Measurements from ENCODE around the gene SHANK2.

Gene SHANK2

DNA sequence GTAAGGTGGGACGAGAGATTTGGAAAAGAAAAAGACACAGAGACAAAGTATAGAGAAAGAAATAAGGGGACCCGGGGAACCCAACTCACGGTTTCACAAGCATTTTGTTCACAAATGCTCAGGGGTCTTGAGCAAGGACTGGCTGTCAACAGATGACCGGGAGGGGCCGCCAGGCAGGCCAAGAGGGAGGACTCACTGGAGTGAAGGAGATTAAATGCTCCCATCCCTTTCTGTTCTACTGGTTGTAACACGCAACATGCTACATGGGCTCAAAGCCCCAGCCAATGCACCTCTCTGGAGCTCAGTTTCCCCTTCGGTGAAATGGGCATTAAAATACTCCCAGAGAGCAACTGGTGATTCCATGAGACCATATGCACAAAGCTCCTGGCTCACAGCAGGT lies 13.4 kb downstream of the SHANK2 start:
- TF ChIP-seq, protein P1, sequence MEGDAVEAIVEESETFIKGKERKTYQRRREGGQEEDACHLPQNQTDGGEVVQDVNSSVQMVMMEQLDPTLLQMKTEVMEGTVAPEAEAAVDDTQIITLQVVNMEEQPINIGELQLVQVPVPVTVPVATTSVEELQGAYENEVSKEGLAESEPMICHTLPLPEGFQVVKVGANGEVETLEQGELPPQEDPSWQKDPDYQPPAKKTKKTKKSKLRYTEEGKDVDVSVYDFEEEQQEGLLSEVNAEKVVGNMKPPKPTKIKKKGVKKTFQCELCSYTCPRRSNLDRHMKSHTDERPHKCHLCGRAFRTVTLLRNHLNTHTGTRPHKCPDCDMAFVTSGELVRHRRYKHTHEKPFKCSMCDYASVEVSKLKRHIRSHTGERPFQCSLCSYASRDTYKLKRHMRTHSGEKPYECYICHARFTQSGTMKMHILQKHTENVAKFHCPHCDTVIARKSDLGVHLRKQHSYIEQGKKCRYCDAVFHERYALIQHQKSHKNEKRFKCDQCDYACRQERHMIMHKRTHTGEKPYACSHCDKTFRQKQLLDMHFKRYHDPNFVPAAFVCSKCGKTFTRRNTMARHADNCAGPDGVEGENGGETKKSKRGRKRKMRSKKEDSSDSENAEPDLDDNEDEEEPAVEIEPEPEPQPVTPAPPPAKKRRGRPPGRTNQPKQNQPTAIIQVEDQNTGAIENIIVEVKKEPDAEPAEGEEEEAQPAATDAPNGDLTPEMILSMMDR (conservative IDR thresholded peaks at IDR 0.05; ENCODE audit: low read length), result no peak
- no peak for TF ChIP-seq EZH2phosphoT487 (IDR thresholded peaks at IDR 0.05; ENCODE audit: borderline replicate concordance)
- H3K4me3 ChIP-seq (ENCODE audit: low read length, poor library complexity, severe bottlenecking), result no peak overlapping the region
- no peaks in the 10 kb centered on the region for H3K9me2 ChIP-seq (replicated peaks; ENCODE audit: low read depth, low read length)
- H3K79me2 ChIP-seq (ENCODE audit: insufficient read depth, low read length), result no peaks in the 10 kb centered on the region
- no peaks in the 10 kb centered on the region for H3F3A ChIP-seq (ENCODE audit: low read depth)
- H3K27me3 ChIP-seq (ENCODE audit: insufficient read depth, low read length, poor library complexity, severe bottlenecking), result no peaks in the 10 kb centered on the region
- peaks cover 14% of the 10 kb centered on the region; the same call in 1 of the 2 replicates for H3K9me3 ChIP-seq (ENCODE audit: insufficient read depth, low read depth, low read length)
- no peak overlapping the region for H2AFZ ChIP-seq (ENCODE audit: low read length)
- no peak overlapping the region for H3K9ac ChIP-seq (ENCODE audit: low read depth, low read length, poor library complexity, severe bottlenecking)
- no peaks in the 10 kb centered on the region for H4K20me1 ChIP-seq (ENCODE audit: insufficient read depth, low read length, poor library complexity, severe bottlenecking)
- H3K4me2 ChIP-seq (ENCODE audit: low read depth, low read length, poor library complexity, severe bottlenecking), result no peak overlapping the region
- no peaks in the 10 kb centered on the region for H3K36me3 ChIP-seq (ENCODE audit: insufficient read depth, low read length)
- H3K4me1 ChIP-seq (ENCODE audit: insufficient read depth, low read length, poor library complexity, severe bottlenecking), result no peaks in the 10 kb centered on the region

- no peaks in the 10 kb centered on the region for H3K9me2 ChIP-seq (replicated peaks; ENCODE audit: low read depth, low read length)
- H3F3A ChIP-seq (ENCODE audit: low read depth), result no peaks in the 10 kb centered on the region
- TF ChIP-seq, protein P1 (conservative IDR thresholded peaks at IDR 0.05; ENCODE audit: low read length), result no peak
- no peak for TF ChIP-seq EZH2phosphoT487 (IDR thresholded peaks at IDR 0.05; ENCODE audit: borderline replicate concordance)
- peaks cover 14% of the 10 kb centered on the region; the same call in 1 of the 2 replicates for H3K9me3 ChIP-seq (ENCODE audit: insufficient read depth, low read depth, low read length)
- no peak overlapping the region for H3K9ac ChIP-seq (ENCODE audit: low read depth, low read length, poor library complexity, severe bottlenecking)
- H3K79me2 ChIP-seq (ENCODE audit: insufficient read depth, low read length), result no peaks in the 10 kb centered on the region
- H3K27me3 ChIP-seq (ENCODE audit: insufficient read depth, low read length, poor library complexity, severe bottlenecking), result no peaks in the 10 kb centered on the region
- no peaks in the 10 kb centered on the region for H4K20me1 ChIP-seq (ENCODE audit: insufficient read depth, low read length, poor library complexity, severe bottlenecking)
- H3K4me2 ChIP-seq (ENCODE audit: low read depth, low read length, poor library complexity, severe bottlenecking), result no peak overlapping the region
- H3K4me3 ChIP-seq (ENCODE audit: low read length, poor library complexity, severe bottlenecking), result no peak overlapping the region
- no peaks in the 10 kb centered on the region for H3K4me1 ChIP-seq (ENCODE audit: insufficient read depth, low read length, poor library complexity, severe bottlenecking)
- no peaks in the 10 kb centered on the region for H3K36me3 ChIP-seq (ENCODE audit: insufficient read depth, low read length)
- H2AFZ ChIP-seq (ENCODE audit: low read length), result no peak overlapping the region
These were observed 14.0 kb downstream of the SHANK2 start for GRCh38 chr11:71238285-71238875.

DNA sequence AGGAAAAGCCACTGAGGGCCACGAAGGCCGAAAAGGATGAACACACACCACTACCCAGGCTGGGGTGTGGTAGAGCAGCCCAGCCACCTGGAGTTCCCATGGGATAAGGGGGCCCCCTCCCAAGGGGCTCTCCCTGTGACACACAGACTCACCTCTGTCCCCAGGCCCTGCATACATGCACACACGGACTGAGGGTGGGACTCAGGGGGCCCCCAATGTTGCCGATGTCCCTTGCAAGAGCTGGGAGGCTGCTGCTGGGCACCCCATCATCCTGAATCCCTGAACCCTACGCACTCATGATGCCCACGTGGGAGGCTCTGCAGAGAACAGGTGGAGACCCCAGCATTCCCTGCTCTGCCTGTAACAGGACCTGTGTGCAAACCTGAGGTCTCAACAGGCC lies 14.5 kb downstream of the SHANK2 start:
- Histone ChIP-seq H3K36me3 (ENCODE audit: insufficient read depth, low read length) (no peaks in the 10 kb centered on the region), H3F3A (ENCODE audit: low read depth) (no peaks in the 10 kb centered on the region), H2AFZ (ENCODE audit: low read length) (no peak overlapping the region), H3K27me3 (ENCODE audit: insufficient read depth, low read length, poor library complexity, severe bottlenecking) (no peaks in the 10 kb centered on the region), H3K4me2 (ENCODE audit: low read depth, low read length, poor library complexity, severe bottlenecking) (no peak overlapping the region), H3K9ac (ENCODE audit: low read depth, low read length, poor library complexity, severe bottlenecking) (no peak overlapping the region), H3K9me2 (replicated peaks; ENCODE audit: low read depth, low read length) (no peaks in the 10 kb centered on the region), H3K4me1 (ENCODE audit: insufficient read depth, low read length, poor library complexity, severe bottlenecking) (no peaks in the 10 kb centered on the region), H3K79me2 (ENCODE audit: insufficient read depth, low read length) (no peaks in the 10 kb centered on the region), H4K20me1 (ENCODE audit: insufficient read depth, low read length, poor library complexity, severe bottlenecking) (no peaks in the 10 kb centered on the region), H3K4me3 (ENCODE audit: low read length, poor library complexity, severe bottlenecking) (no peak overlapping the region), H3K9me3 (ENCODE audit: insufficient read depth, low read depth, low read length) (peaks cover 14% of the 10 kb centered on the region; the same call in 1 of the 2 replicates)
- TF ChIP-seq EZH2phosphoT487 (IDR thresholded peaks at IDR 0.05; ENCODE audit: borderline replicate concordance), result no peak
- TF ChIP-seq, protein P1 (conservative IDR thresholded peaks at IDR 0.05; ENCODE audit: low read length), result no peak
